Activated T-helper 17 cell treated with anti-CD3 and anti-CD28 coated beads, Interleukin-2, amount 50 U/mL, for 72 hours (primary cell): Measurements from ENCODE around the gene KLF6. TPM values are rescaled to one million over a fixed set of nuclear protein-coding genes. Genes with fewer than 3 reads are reported as not detected.
"Not testable (repeated sequence)": the region's sequence is repeated elsewhere in the genome, so short reads cannot be mapped to it uniquely, and the experiment has no call there.

Experiments used
- ATAC-seq: fragments of 150-1000 bp; cut with Tn5 transposase; replicated peaks from 2 replicates; pipeline ENCODE4 v1.10.0; 2021; ENCODE audit warnings: mild to moderate bottlenecking, moderate library complexity
- H3K27ac Mint-ChIP-seq: one replicate; pipeline ENCODE4 v1.8.0; 2022; ENCODE audit warnings: mixed read lengths
- H3K27me3 Mint-ChIP-seq: one replicate; pipeline ENCODE4 v1.8.0; 2022; ENCODE audit warnings: mixed read lengths
- H3K36me3 Mint-ChIP-seq: one replicate; pipeline ENCODE4 v1.8.0; 2022; ENCODE audit warnings: low read depth, mild to moderate bottlenecking, mixed read lengths
- H3K4me1 Mint-ChIP-seq: one replicate; pipeline ENCODE4 v1.8.0; 2022; ENCODE audit warnings: mixed read lengths
- H3K4me3 Mint-ChIP-seq: one replicate; pipeline ENCODE4 v1.8.0; 2022; ENCODE audit warnings: mild to moderate bottlenecking, mixed read lengths
- H3K9me3 Mint-ChIP-seq: one replicate; pipeline ENCODE4 v1.8.0; 2022; ENCODE audit warnings: mixed read lengths
- total RNA-seq, 2 donors: library from RNA; stranded (reverse); gene quantifications; one replicate each; pipeline ENCODE4 v1.2.3, GENCODE V29; 2022

KLF6 gene
- total RNA-seq, 2 donors from 2014 or later, result 163 to 201 TPM

GRCh38 chr10:3740157-3740871 is 44.7 kb downstream of the KLF6 start:
- H3K4me3 Mint-ChIP-seq, result peak overlapping the region; percentile 72
- H3K9me3 Mint-ChIP-seq, result no peaks in the 10 kb centered on the region
- no peaks in the 10 kb centered on the region for H3K27me3 Mint-ChIP-seq
- H3K27ac Mint-ChIP-seq, result peak overlapping the region; percentile 87
- H3K36me3 Mint-ChIP-seq, result no peaks in the 10 kb centered on the region
- ATAC-seq, result peak; percentile 87
- peaks cover 24% of the 10 kb centered on the region for H3K4me1 Mint-ChIP-seq

- H3K4me3 Mint-ChIP-seq, result peak overlapping the region; percentile 26
- no peaks in the 10 kb centered on the region for H3K9me3 Mint-ChIP-seq
- peaks cover 25% of the 10 kb centered on the region for H3K4me1 Mint-ChIP-seq
- peak overlapping the region; percentile 63 for H3K27ac Mint-ChIP-seq
- no peaks in the 10 kb centered on the region for H3K36me3 Mint-ChIP-seq
- no peak for ATAC-seq
- no peaks in the 10 kb centered on the region for H3K27me3 Mint-ChIP-seq
Observed at GRCh38 chr10:3738855-3739350, 46.1 kb downstream of the KLF6 start.

- Mint-ChIP-seq H3K9me3 (no peaks in the 10 kb centered on the region), H3K36me3 (no peaks in the 10 kb centered on the region), H3K27me3 (no peaks in the 10 kb centered on the region), H3K4me1 (peaks cover 25% of the 10 kb centered on the region), H3K4me3 (no peak overlapping the region), H3K27ac (no peak overlapping the region)
- no peak for ATAC-seq
Observed at GRCh38 chr10:3737864-3738263, 47.1 kb downstream of the KLF6 start.

DNA sequence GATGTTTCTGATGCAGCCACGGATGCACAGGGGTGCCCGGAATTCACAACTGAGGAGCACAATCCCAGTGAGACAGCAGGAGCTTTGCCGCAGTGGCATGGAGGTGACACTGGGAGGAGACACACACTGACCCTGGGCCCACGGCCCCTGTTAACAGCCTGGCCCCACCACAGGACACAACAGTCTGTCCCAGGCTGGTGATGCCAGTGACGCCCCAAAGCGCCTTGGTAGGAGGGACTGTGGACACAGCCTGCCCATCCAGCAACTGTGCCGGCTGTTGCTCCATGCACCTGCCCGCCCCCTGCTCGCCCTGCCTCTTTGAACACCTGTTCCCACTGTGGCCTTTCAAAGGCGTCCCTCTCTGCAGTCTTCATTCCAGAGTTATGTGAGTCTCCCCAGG is 49.8 kb downstream of the KLF6 start:
- H3K4me1 Mint-ChIP-seq, result peaks cover 19% of the 10 kb centered on the region
- no peaks in the 10 kb centered on the region for H3K27me3 Mint-ChIP-seq
- H3K4me3 Mint-ChIP-seq, result no peak overlapping the region
- H3K27ac Mint-ChIP-seq, result no peak overlapping the region
- H3K9me3 Mint-ChIP-seq, result no peaks in the 10 kb centered on the region
- ATAC-seq, result no peak
- H3K36me3 Mint-ChIP-seq, result no peaks in the 10 kb centered on the region

DNA sequence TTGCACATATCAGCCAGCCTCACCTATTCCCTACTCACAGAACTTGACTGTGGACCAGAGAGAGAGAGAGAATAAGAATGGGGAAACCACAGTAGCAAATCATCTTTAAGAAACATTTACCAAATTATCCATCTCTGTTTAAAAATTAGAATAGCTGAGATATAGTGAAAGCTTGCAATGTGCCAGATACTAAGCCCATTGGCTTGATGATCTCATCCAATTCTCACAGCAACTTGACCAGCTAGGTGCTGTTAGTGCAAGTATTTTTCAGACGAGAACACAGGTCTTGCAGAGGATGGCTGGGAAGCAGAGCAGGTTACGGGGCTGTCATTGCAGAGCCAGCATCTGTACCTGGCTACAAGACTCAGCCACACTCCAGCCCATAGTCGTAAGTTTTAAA is 50.9 kb downstream of the KLF6 start:
- H3K9me3 Mint-ChIP-seq, result no peaks in the 10 kb centered on the region
- no peak overlapping the region for H3K27ac Mint-ChIP-seq
- H3K4me1 Mint-ChIP-seq, result peaks cover 13% of the 10 kb centered on the region
- no peaks in the 10 kb centered on the region for H3K27me3 Mint-ChIP-seq
- H3K36me3 Mint-ChIP-seq, result no peaks in the 10 kb centered on the region
- peak; percentile 51 for ATAC-seq
- no peak overlapping the region for H3K4me3 Mint-ChIP-seq

GRCh38 chr10:3732183-3732582 is 52.8 kb downstream of the KLF6 start:
- not testable (repeated sequence) for H3K27me3 Mint-ChIP-seq, H3K4me1 Mint-ChIP-seq, H3K36me3 Mint-ChIP-seq, ATAC-seq, H3K9me3 Mint-ChIP-seq, H3K4me3 Mint-ChIP-seq, H3K27ac Mint-ChIP-seq

DNA sequence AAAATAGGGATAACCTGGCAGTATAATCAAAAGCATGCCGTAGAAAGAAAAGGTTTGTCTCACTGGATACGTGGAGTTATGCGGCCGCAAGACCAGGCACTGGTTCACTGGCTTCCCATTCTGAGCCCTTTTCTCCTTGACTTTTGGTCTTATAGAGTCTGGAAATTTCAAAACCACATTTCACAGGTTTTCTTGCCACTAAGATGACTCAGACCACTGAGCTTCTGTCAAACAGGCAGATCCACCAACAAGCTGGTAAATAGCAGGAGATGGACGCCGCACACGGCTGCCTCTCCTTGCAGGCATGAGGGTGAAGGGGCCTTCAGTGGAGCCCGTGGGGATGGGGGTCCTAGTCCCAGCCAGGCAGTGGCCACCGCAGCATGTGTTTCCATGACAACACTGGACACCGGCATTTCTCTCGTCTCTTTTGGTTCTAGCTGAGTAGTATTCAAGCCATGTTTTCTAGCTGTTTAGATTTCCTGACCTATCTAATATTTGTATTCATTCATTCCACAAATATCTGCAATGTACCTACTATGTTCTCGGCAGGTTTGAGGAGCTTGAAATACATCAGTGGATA is 55.5 kb downstream of the KLF6 start:
- H3K4me3 Mint-ChIP-seq, result no peak overlapping the region
- no peak for ATAC-seq
- H3K36me3 Mint-ChIP-seq, result no peaks in the 10 kb centered on the region
- H3K4me1 Mint-ChIP-seq, result no peaks in the 10 kb centered on the region
- no peaks in the 10 kb centered on the region for H3K9me3 Mint-ChIP-seq
- H3K27me3 Mint-ChIP-seq, result no peaks in the 10 kb centered on the region
- H3K27ac Mint-ChIP-seq, result no peak overlapping the region

GRCh38 chr10:3728563-3728962 is 56.4 kb downstream of the KLF6 start:
- no peaks in the 10 kb centered on the region for H3K27me3 Mint-ChIP-seq
- no peaks in the 10 kb centered on the region for H3K9me3 Mint-ChIP-seq
- no peak overlapping the region for H3K4me3 Mint-ChIP-seq
- H3K36me3 Mint-ChIP-seq, result no peaks in the 10 kb centered on the region
- no peak overlapping the region for H3K27ac Mint-ChIP-seq
- ATAC-seq, result no peak
- no peaks in the 10 kb centered on the region for H3K4me1 Mint-ChIP-seq

- H3K36me3 Mint-ChIP-seq, result no peaks in the 10 kb centered on the region
- no peak for ATAC-seq
- no peak overlapping the region for H3K27ac Mint-ChIP-seq
- no peaks in the 10 kb centered on the region for H3K9me3 Mint-ChIP-seq
- H3K4me3 Mint-ChIP-seq, result no peak overlapping the region
- peaks cover 5% of the 10 kb centered on the region for H3K4me1 Mint-ChIP-seq
- no peaks in the 10 kb centered on the region for H3K27me3 Mint-ChIP-seq
Observed at GRCh38 chr10:3727268-3727667, 57.7 kb downstream of the KLF6 start.
